SK-N-MC (cell line): ENCODE measurements around the gene CCDC63.
A peak's percentile ranks its signal among the peaks of the same experiment; 100 is the strongest.

Experiments used
- DNase-seq: peaks from one replicate; pipeline ENCODE4 v3.0.0-alpha.2; 2011; ENCODE audit warnings: low read depth, low spot score
- H3K27ac ChIP-seq: fragments of 200-600 bp; sonication (generic); 2 replicates; pipeline ENCODE4 v1.5.1; 2016; ENCODE audit warnings: mixed run types
- H3K36me3 ChIP-seq: fragments of 200-600 bp; sonication (generic); 2 replicates; pipeline ENCODE4 v1.6.1; 2017; ENCODE audit warnings: antibody characterized with exemption, low read length, mixed read lengths; ENCODE audit not compliant: insufficient read depth
- H3K4me3 ChIP-seq: fragments of 200-600 bp; sonication (generic); 2 replicates; pipeline ENCODE4 v1.5.1; 2016
- H3K9ac ChIP-seq: fragments of 200-600 bp; sonication (generic); 2 replicates; pipeline ENCODE4 v1.8.0; 2017; ENCODE audit warnings: mixed run types, mixed read lengths; ENCODE audit not compliant: insufficient read length
- H3K9me3 ChIP-seq: fragments of 200-600 bp; sonication (generic); 2 replicates; pipeline ENCODE4 v1.6.1; 2017; ENCODE audit warnings: low read depth, mild to moderate bottlenecking, antibody characterized with exemption, low read length, moderate library complexity, mixed read lengths
- EZH2 ChIP-seq: fragments of 200-600 bp; sonication (generic); IDR thresholded peaks from one replicate; pipeline ENCODE4 v1.6.1; 2017; ENCODE audit warnings: antibody characterized with exemption
- FOXP2 ChIP-seq: optimal IDR thresholded peaks from 2 replicates; pipeline ENCODE3; 2011; ENCODE audit warnings: mild to moderate bottlenecking, moderate library complexity; ENCODE audit not compliant: insufficient read depth; ENCODE audit errors: extremely low read length, control extremely low read depth
- POLR2AphosphoS5 ChIP-seq: IDR thresholded peaks from 2 replicates; pipeline ENCODE4 v1.6.1; 2012; ENCODE audit warnings: mild to moderate bottlenecking, low read depth, low read length, borderline replicate concordance

CCDC63 gene

DNA sequence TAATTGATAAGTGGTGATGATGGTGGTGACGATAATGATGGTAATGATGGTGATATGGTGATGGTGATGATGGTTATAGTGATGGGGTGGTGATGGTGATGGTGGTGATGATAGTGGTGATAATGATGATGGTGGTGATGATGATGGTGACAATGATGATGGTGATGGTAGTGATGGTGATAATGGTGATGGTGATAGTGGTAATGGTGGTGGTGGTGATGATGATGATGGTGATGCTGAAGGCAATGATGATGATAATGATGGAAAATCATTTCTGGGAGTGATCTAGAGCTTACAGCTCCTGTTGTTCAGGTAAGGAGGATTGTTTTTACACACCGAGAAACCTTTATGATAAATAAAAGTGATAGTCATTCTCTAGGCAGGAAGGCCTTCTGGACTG lies 33.9 kb downstream of the CCDC63 start:
- Histone ChIP-seq H3K36me3 (no peaks in the 10 kb centered on the region), H3K4me3 (no peak overlapping the region), H3K9ac (no peak overlapping the region), H3K9me3 (no peaks in the 10 kb centered on the region), H3K27ac (no peak overlapping the region)
- TF ChIP-seq POLR2AphosphoS5 (no peak), FOXP2 (no peak), EZH2 (no peak)
- no peak for DNase-seq

DNA sequence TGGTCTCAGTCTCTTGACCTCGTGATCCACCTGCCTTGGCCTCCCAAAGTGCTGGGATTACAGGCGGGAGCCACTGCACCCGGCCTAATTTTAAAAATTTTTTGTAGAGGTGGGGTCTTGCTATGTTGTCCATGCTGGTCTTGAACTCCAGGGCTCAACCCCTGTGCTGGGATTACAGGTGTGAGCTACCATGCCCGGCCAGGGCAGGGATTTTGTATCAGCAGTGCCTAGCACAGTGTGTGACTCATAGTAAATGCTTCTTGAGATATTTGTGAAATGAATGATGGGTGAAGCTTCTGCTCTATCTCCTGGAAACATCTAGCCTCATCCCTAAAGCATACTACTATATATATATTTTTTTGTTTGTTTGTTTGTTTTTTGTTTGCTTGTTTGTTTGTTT lies 36.5 kb downstream of the CCDC63 start:
- Histone ChIP-seq H3K27ac (no peak overlapping the region), H3K36me3 (no peaks in the 10 kb centered on the region), H3K9ac (no peak overlapping the region), H3K9me3 (no peaks in the 10 kb centered on the region), H3K4me3 (no peak overlapping the region)
- TF ChIP-seq FOXP2 (no peak), POLR2AphosphoS5 (no peak), EZH2 (no peak)
- DNase-seq = no peak

DNA sequence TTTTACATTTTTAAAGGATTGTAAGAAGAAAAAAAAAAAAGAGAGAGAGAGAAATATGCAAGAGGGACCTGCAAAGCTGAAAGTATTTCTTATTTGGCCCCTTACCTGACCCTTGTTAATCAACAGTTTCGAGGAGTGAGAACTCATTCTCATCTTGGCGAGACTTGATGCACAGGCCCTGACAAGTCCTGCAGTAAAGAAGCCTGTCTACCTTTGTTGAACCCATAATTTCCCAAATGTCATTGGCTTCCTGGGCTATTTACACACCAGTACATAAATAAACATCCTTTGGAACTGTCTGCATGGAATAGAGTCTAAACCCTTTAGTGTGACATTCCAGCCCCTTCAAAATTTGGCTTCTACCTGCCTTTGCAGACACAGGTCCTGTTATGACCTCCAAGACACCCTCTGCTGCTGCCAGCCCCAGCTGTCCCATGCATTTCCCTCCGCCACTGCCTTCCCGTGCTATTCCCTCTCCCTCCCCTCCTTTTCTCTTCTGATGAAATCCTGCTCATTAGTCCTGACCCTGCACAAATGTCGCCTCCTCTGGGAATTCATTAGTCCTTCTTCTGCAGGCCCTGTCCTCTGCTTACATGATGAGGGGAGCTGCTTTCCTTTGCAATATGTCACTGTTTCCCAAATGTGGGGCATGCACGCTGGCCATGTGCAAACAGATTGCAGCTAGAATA lies 38.5 kb downstream of the CCDC63 start:
- H3K9ac ChIP-seq = no peak overlapping the region
- H3K27ac ChIP-seq = no peak overlapping the region
- DNase-seq = no peak
- no peaks in the 10 kb centered on the region for H3K9me3 ChIP-seq
- no peak overlapping the region for H3K4me3 ChIP-seq
- TF ChIP-seq FOXP2 (no peak), POLR2AphosphoS5 (no peak)
- no peaks in the 10 kb centered on the region for H3K36me3 ChIP-seq

DNA sequence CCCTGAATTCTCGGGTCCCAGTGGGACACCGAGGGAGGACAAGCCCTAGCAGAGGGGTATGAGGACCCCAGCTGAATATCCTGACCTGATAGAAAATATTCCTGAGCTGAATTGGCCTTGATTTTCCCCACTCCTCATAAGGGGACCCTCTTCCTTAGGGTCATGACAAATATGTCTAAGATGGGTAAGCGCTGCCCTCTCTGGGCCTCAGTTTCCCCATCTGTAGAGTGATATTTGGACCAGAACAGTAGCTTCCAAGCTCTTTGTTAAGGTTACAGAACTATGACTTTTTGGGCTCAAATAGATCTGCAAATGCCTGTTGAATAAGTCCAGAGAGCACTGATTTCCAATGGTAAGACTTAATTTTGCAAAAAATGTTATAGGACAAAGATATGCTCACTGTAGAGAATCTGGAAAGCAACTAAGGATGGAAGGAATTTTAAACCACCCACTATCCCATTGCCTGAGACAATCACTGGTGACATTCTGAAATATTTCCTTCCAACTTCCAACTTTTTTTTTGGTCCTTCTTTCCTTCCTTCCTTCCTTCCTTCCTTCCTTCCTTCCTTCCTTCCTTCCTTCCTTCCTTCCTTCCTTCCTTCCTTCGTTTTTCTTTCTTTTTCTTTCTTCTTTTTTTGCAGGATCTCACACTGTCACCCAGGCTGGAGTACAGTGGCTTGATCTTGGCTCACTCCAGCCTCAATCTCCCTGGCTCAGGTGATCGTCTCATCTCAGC lies 41.6 kb downstream of the CCDC63 start:
- H3K9me3 ChIP-seq = no peaks in the 10 kb centered on the region
- no peak overlapping the region for H3K27ac ChIP-seq
- H3K36me3 ChIP-seq = no peaks in the 10 kb centered on the region
- peak overlapping the region; percentile 64 for H3K4me3 ChIP-seq
- no peak for DNase-seq
- H3K9ac ChIP-seq = peak overlapping the region; percentile 52
- TF ChIP-seq POLR2AphosphoS5 (no peak), FOXP2 (no peak), EZH2 (no peak)

DNA sequence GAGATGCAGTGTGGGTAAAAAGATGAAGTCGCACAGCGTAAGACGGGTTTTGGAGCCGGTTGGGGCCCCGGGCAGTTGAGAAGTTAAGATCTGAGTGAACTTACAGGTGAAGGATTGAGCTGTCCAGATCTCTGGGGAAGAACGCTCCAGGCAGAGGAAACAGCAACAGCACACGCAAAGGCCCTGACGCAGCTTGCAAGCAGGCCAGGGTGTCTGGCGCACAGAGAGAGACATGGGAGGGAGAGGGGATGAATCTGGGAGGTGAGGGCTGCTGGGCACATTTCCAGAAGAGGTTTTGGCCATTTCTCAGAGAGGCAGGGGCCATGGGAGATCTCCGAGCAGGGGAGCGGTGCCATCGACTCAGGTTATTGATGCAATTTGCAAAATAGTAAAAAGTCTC lies 42.6 kb downstream of the CCDC63 start:
- TF ChIP-seq POLR2AphosphoS5 (no peak), FOXP2 (no peak)
- no peak overlapping the region for H3K4me3 ChIP-seq
- H3K9me3 ChIP-seq = no peaks in the 10 kb centered on the region
- H3K27ac ChIP-seq = no peak overlapping the region
- no peak overlapping the region for H3K9ac ChIP-seq
- no peak for DNase-seq
- H3K36me3 ChIP-seq = no peaks in the 10 kb centered on the region

DNA sequence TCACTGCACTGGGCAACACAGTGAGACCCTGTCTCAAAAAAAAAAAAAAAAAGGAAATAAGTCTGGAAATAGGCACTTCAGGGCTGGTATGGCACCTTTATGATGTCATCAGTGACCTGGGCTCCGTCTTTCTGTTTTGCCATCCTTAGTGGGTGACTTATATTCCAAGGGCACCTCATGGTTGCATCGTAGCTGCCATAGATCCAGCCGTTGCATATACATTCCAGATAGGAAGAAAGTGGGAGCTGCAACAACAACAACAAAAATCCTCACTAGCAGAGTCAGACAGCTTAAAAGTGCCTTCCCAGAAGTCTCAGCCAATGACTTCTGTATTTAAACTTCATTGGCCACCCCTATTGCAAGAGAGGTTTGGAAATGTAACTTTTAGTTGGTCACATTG lies 47.2 kb downstream of the CCDC63 start:
- no peak for DNase-seq
- Histone ChIP-seq H3K36me3 (no peaks in the 10 kb centered on the region), H3K9me3 (no peaks in the 10 kb centered on the region), H3K27ac (no peak overlapping the region), H3K9ac (no peak overlapping the region), H3K4me3 (peak overlapping the region; percentile 49)
- TF ChIP-seq EZH2 = no peak
- no peak for TF ChIP-seq POLR2AphosphoS5
- TF ChIP-seq FOXP2 = no peak

DNA sequence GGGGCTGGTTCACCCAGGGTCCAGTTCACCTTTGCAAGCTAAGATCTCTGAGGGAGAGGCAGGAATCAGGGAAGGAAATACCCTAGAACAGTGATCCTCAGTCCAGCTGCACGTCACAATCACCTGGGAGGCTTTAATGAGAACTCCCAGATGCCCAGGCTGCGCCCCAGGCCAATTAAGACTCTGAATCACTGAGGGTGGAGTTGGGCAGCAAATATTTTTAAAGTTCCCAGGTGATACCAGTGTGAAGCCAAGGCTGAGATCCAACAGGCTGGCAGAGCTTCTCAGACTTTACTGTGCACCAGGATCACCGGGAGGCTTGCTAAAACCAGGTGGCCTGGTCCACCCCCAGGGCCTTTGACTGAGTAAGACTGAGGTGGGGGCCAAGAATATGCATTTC lies 49.8 kb downstream of the CCDC63 start:
- no peaks in the 10 kb centered on the region for H3K36me3 ChIP-seq
- H3K9me3 ChIP-seq = no peaks in the 10 kb centered on the region
- no peak overlapping the region for H3K27ac ChIP-seq
- no peak overlapping the region for H3K4me3 ChIP-seq
- TF ChIP-seq POLR2AphosphoS5 (no peak), EZH2 (no peak), FOXP2 (no peak)
- no peak for DNase-seq
- no peak overlapping the region for H3K9ac ChIP-seq

DNA sequence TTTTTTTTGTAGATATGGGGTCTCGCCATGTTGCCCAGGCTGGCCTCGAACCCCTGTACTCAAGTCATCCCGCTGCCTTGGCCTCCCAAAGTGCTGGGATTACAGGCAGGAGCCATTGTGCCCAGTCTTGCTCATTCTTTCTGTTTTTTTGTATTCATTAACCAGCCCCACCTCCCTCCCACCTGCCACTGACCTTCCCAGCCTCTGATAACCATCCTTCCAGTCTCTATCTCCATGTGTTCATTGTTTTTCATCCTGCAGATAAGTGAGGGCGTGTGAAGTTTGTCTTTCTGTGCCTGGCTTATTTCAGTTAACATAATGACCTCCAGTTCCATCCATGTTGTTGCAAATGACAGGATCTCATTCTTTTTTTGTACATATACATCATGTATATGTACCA lies 54.6 kb downstream of the CCDC63 start:
- H3K9me3 ChIP-seq = no peaks in the 10 kb centered on the region
- no peak overlapping the region for H3K9ac ChIP-seq
- TF ChIP-seq POLR2AphosphoS5 = no peak
- TF ChIP-seq EZH2 = no peak
- TF ChIP-seq FOXP2 = no peak
- no peaks in the 10 kb centered on the region for H3K36me3 ChIP-seq
- no peak overlapping the region for H3K4me3 ChIP-seq
- DNase-seq = no peak
- H3K27ac ChIP-seq = no peak overlapping the region

DNA sequence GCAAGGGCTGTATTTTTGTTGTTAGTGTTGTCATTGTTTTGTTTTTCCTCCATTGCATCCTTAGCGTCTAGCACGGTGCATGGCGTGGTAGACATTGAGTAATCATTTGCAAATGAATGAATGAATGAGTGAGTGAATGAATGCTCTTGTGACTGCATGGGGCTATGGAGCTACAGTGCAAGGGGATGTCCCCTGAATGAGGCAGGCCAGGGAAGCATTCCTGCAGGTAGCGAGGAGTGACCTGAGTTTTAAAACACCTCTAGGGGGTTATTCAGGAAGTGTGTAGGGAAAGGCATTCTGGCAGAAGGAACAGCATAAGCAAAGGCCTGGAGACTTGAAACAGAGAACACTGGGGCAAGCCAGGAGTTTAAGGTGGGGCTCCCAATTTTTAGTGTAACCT lies 56.7 kb downstream of the CCDC63 start:
- no peak overlapping the region for H3K4me3 ChIP-seq
- no peak for TF ChIP-seq FOXP2
- TF ChIP-seq EZH2 = no peak
- no peak for TF ChIP-seq POLR2AphosphoS5
- H3K9me3 ChIP-seq = no peaks in the 10 kb centered on the region
- no peak for DNase-seq
- no peak overlapping the region for H3K9ac ChIP-seq
- no peaks in the 10 kb centered on the region for H3K36me3 ChIP-seq
- no peak overlapping the region for H3K27ac ChIP-seq
